WTC11 (cell line): Measurements from ENCODE around the gene GGACT. TPM values are rescaled to one million over a fixed set of nuclear protein-coding genes. Genes with fewer than 3 reads are reported as not detected.

Experiments used
- ATAC-seq: fragments of 200-7000 bp; cut with Tn5 transposase; 2 replicates; pipeline ENCODE4 v1.10.0; 2021; ENCODE audit warnings: mild to moderate bottlenecking, moderate library complexity
- CTCF ChIA-PET: fragments of 300-600 bp; sonication (Branson Sonifier 250); formaldehyde crosslinking; loops from one replicate; lab custom pipeline; 2021; ENCODE audit warnings: antibody characterized with exemption; lab: Charles Lee
- POLR2A ChIA-PET: fragments of 350-600 bp; sonication (Branson Sonifier 250); formaldehyde crosslinking; loops from one replicate; lab custom pipeline; 2021; ENCODE audit warnings: antibody characterized with exemption; lab: Charles Lee
- DNase-seq: peaks from one replicate; pipeline ENCODE4 v3.0.0; 2021; ENCODE audit warnings: low spot score
- H3K27ac Mint-ChIP-seq: 2 replicates; pipeline ENCODE4 v1.8.0; 2021; ENCODE audit warnings: mixed read lengths
- H3K27me3 Mint-ChIP-seq: 2 replicates; pipeline ENCODE4 v1.8.0; 2021; ENCODE audit warnings: low read depth, mild to moderate bottlenecking, moderate library complexity, mixed read lengths
- H3K36me3 Mint-ChIP-seq: 2 replicates; pipeline ENCODE4 v1.8.0; 2021; ENCODE audit warnings: mixed read lengths
- H3K4me1 Mint-ChIP-seq: 2 replicates; pipeline ENCODE4 v1.8.0; 2022; ENCODE audit warnings: mixed read lengths
- H3K4me3 Mint-ChIP-seq: 2 replicates; pipeline ENCODE4 v1.8.0; 2021; ENCODE audit warnings: mild to moderate bottlenecking, moderate library complexity, mixed read lengths
- H3K9me3 Mint-ChIP-seq: 2 replicates; pipeline ENCODE4 v1.8.0; 2021; ENCODE audit warnings: mixed read lengths
- ATF3 ChIP-seq: sonication (generic); formaldehyde crosslinking; conservative IDR thresholded peaks from 2 replicates; pipeline ENCODE4 v1.8.1; 2022; ENCODE audit warnings: mild to moderate bottlenecking, missing genetic modification reagents
- CREB1 ChIP-seq: sonication (generic); formaldehyde crosslinking; IDR thresholded peaks from 2 replicates; pipeline ENCODE4 v1.8.0; 2023; ENCODE audit warnings: mild to moderate bottlenecking, missing genetic modification reagents
- CREM ChIP-seq: sonication (generic); formaldehyde crosslinking; IDR thresholded peaks from 2 replicates; pipeline ENCODE4 v1.8.1; 2022; ENCODE audit warnings: mild to moderate bottlenecking, missing genetic modification reagents, moderate library complexity
- E2F1 ChIP-seq: sonication (generic); formaldehyde crosslinking; IDR thresholded peaks from 2 replicates; pipeline ENCODE4 v1.8.0; 2022; ENCODE audit warnings: mild to moderate bottlenecking, missing genetic modification reagents
- E2F4 ChIP-seq: sonication (generic); formaldehyde crosslinking; IDR thresholded peaks from 2 replicates; pipeline ENCODE4 v1.8.1; 2022; ENCODE audit warnings: low read depth, mild to moderate bottlenecking, moderate library complexity, missing genetic modification reagents, borderline replicate concordance
- EMX1 ChIP-seq: fragments of 250-450 bp; sonication (Bioruptor Pico); IDR thresholded peaks from 2 replicates; pipeline ENCODE4 v1.8.0; 2021; ENCODE audit warnings: mild to moderate bottlenecking
- ERG ChIP-seq: fragments of 250-450 bp; sonication (Bioruptor Pico); IDR thresholded peaks from 2 replicates; pipeline ENCODE4 v1.8.0; 2021; ENCODE audit warnings: mild to moderate bottlenecking
- GRHL2 ChIP-seq: fragments of 250-450 bp; sonication (Bioruptor Pico); IDR thresholded peaks from 2 replicates; pipeline ENCODE4 v1.8.0; 2022; ENCODE audit warnings: mild to moderate bottlenecking, moderate library complexity; ENCODE audit not compliant: insufficient replicate concordance, severe bottlenecking
- IRF1 ChIP-seq: sonication (generic); formaldehyde crosslinking; IDR thresholded peaks from 2 replicates; pipeline ENCODE4 v1.8.0; 2023; ENCODE audit warnings: missing genetic modification reagents
- KAT7 ChIP-seq: sonication (generic); formaldehyde crosslinking; IDR thresholded peaks from 2 replicates; pipeline ENCODE4 v1.8.1; 2023; ENCODE audit warnings: missing genetic modification reagents, mild to moderate bottlenecking, borderline replicate concordance
- MXD4 ChIP-seq: fragments of 250-450 bp; sonication (Bioruptor Pico); IDR thresholded peaks from 2 replicates; pipeline ENCODE4 v1.8.0; 2021; ENCODE audit warnings: mild to moderate bottlenecking, moderate library complexity, borderline replicate concordance
- NFATC4 ChIP-seq: fragments of 250-450 bp; sonication (Bioruptor Pico); IDR thresholded peaks from 2 replicates; pipeline ENCODE4 v1.9.0; 2021; ENCODE audit warnings: mild to moderate bottlenecking
- NR2C2 ChIP-seq: sonication (generic); formaldehyde crosslinking; IDR thresholded peaks from 2 replicates; pipeline ENCODE4 v1.8.0; 2022; ENCODE audit warnings: mild to moderate bottlenecking, missing genetic modification reagents
- PRRX2 ChIP-seq: fragments of 250-450 bp; sonication (Bioruptor Pico); IDR thresholded peaks from 2 replicates; pipeline ENCODE4 v1.8.0; 2021; ENCODE audit warnings: mild to moderate bottlenecking
- SP1 ChIP-seq: sonication (generic); formaldehyde crosslinking; conservative IDR thresholded peaks from 2 replicates; pipeline ENCODE4 v1.8.1; 2022; ENCODE audit warnings: missing genetic modification reagents
- TCF7 ChIP-seq: sonication (generic); formaldehyde crosslinking; IDR thresholded peaks from 2 replicates; pipeline ENCODE4 v1.8.0; 2022; ENCODE audit warnings: mild to moderate bottlenecking, low read depth, missing genetic modification reagents, moderate library complexity
- TEAD1 ChIP-seq: sonication (generic); formaldehyde crosslinking; IDR thresholded peaks from 2 replicates; pipeline ENCODE4 v1.8.0; 2022; ENCODE audit warnings: mild to moderate bottlenecking, missing genetic modification reagents
- USF2 ChIP-seq: sonication (generic); formaldehyde crosslinking; IDR thresholded peaks from 2 replicates; pipeline ENCODE4 v1.8.1; 2023; ENCODE audit warnings: mild to moderate bottlenecking, missing genetic modification reagents, moderate library complexity
- ZMAT4 ChIP-seq: fragments of 250-450 bp; sonication (Bioruptor Pico); IDR thresholded peaks from 2 replicates; pipeline ENCODE4 v1.9.0; 2021; ENCODE audit warnings: mild to moderate bottlenecking
- ZNF121 ChIP-seq: sonication (generic); formaldehyde crosslinking; IDR thresholded peaks from 2 replicates; pipeline ENCODE4 v1.8.0; 2023; ENCODE audit warnings: missing genetic modification reagents
- ZNF263 ChIP-seq: sonication (generic); formaldehyde crosslinking; IDR thresholded peaks from 2 replicates; pipeline ENCODE4 v1.8.1; 2022; ENCODE audit warnings: low read depth, mild to moderate bottlenecking, moderate library complexity, missing genetic modification reagents
- ZNF425 ChIP-seq: fragments of 250-450 bp; sonication (Bioruptor Pico); conservative IDR thresholded peaks from 2 replicates; pipeline ENCODE4 v1.9.0; 2021; ENCODE audit warnings: mild to moderate bottlenecking
- ZSCAN18 ChIP-seq: fragments of 250-450 bp; sonication (Bioruptor Pico); IDR thresholded peaks from 2 replicates; pipeline ENCODE4 v2.1.2; 2022; ENCODE audit warnings: mild to moderate bottlenecking, moderate library complexity
- total RNA-seq: library from RNA; stranded (reverse); gene quantifications from 3 replicates; pipeline ENCODE4 v1.2.3, GENCODE V29; 2021

GGACT gene
- total RNA-seq, 1 experiment from 2014 or later: 2.4 TPM

GRCh38 chr13:100518394-100519062, 70.1 kb downstream of the GGACT start:
- Mint-ChIP-seq H3K4me1 (peaks cover 80% of the 10 kb centered on the region), H3K4me3 (no peak overlapping the region), H3K9me3 (no peaks in the 10 kb centered on the region), H3K27me3 (no peaks in the 10 kb centered on the region), H3K27ac (0 out of 2 replicates have a peak overlapping the region, but pooled peaks have one; percentile 16), H3K36me3 (no peaks in the 10 kb centered on the region)
- TF ChIP-seq IRF1 (CRISPR knock-in tag) (no peak), ERG (CRISPR knock-in tag) (no peak), KAT7 (CRISPR knock-in tag) (no peak), TCF7 (CRISPR knock-in tag) (no peak), NR2C2 (CRISPR knock-in tag) (no peak), E2F4 (CRISPR knock-in tag) (no peak), GRHL2 (CRISPR knock-in tag) (no peak), NFATC4 (CRISPR knock-in tag) (no peak), USF2 (CRISPR knock-in tag) (no peak), ZMAT4 (no peak), EMX1 (CRISPR knock-in tag) (no peak), ZNF263 (CRISPR knock-in tag) (no peak), E2F1 (CRISPR knock-in tag) (no peak), CREM (CRISPR knock-in tag) (no peak), ZNF121 (CRISPR knock-in tag) (no peak), MXD4 (CRISPR knock-in tag) (no peak), SP1 (CRISPR knock-in tag) (no peak), PRRX2 (CRISPR knock-in tag) (no peak), CREB1 (CRISPR knock-in tag) (no peak), TEAD1 (CRISPR knock-in tag) (no peak)
- CTCF ChIA-PET: interaction anchor here (0.6 to 2.0 kb wide), 3 partner anchors 122 to 918 kb away, joined by 3 to 7 read pairs (median 5); no protein-coding TSS in a partner anchor
- DNase-seq: no peak
- ATAC-seq: no peak
- POLR2A ChIA-PET: no interaction called here

GRCh38 chr13:100517728-100518127, 70.9 kb downstream of the GGACT start:
- Mint-ChIP-seq H3K9me3 (no peaks in the 10 kb centered on the region), H3K36me3 (no peaks in the 10 kb centered on the region), H3K27me3 (no peaks in the 10 kb centered on the region), H3K4me1 (peaks cover 84% of the 10 kb centered on the region), H3K4me3 (no peak overlapping the region), H3K27ac (0 out of 2 replicates have a peak overlapping the region, but pooled peaks have one; percentile 6)
- no peak for DNase-seq
- ChIA-PET CTCF (interaction anchor here (0.6 to 2.0 kb wide), 3 partner anchors 121 to 917 kb away, joined by 3 to 7 read pairs (median 5); no protein-coding TSS in a partner anchor), POLR2A (interaction anchor here (0.6 kb wide), 1 partner anchor 8 kb away, joined by 3 read pairs; no protein-coding TSS in a partner anchor)
- ATAC-seq: no peak
- TF ChIP-seq ZSCAN18 (no peak), ZNF425 (CRISPR knock-in tag) (no peak), IRF1 (CRISPR knock-in tag) (no peak), ATF3 (CRISPR knock-in tag) (no peak)
